GM21717 (cell line): ENCODE results near the gene SNCAIP.

Source experiments
- ATAC-seq: cut with Tn5 transposase; IDR thresholded peaks from one replicate; pipeline ENCODE4 v1.9.1; 2021; ENCODE audit warnings: mild to moderate bottlenecking, moderate library complexity; ENCODE audit not compliant: unreplicated experiment

SNCAIP gene

GRCh38 chr5:122493091-122494021 lies 181.3 kb downstream of the SNCAIP start:
- ATAC-seq: no peak

- ATAC-seq: no peak
Measured at GRCh38 chr5:122494109-122494508, 182.1 kb downstream of the SNCAIP start.

GRCh38 chr5:122498163-122498562 lies 186.1 kb downstream of the SNCAIP start:
- no peak for ATAC-seq

- no peak for ATAC-seq
Measured at GRCh38 chr5:122499585-122499984, 187.5 kb downstream of the SNCAIP start.

GRCh38 chr5:122500245-122501088 lies 188.4 kb downstream of the SNCAIP start:
- ATAC-seq: no peak

GRCh38 chr5:122501089-122501435 lies 189.0 kb downstream of the SNCAIP start:
- no peak for ATAC-seq

- ATAC-seq: no peak
Measured at GRCh38 chr5:122507045-122507444, 195.0 kb downstream of the SNCAIP start.

GRCh38 chr5:122507581-122507980 lies 195.5 kb downstream of the SNCAIP start:
- ATAC-seq: no peak

- ATAC-seq: no peak
Measured at GRCh38 chr5:122508623-122509022, 196.6 kb downstream of the SNCAIP start.
